Measurements from ENCODE around the gene SHB.

- TF ChIP-seq CTCF (IDR thresholded peaks at IDR 0.05) (no peak), ZFX (IDR thresholded peaks at IDR 0.05; ENCODE audit: borderline replicate concordance) (no peak)
Observed at GRCh38 chr9:37994639-37995347, 74.2 kb downstream of the SHB start.

Measured in 22Rv1 (cell line).